Measurements from ENCODE around the gene PARP14.

GRCh38 chr3:122745369-122746021 is 64.9 kb downstream of the PARP14 start:
- TF ChIP-seq CTCF (IDR thresholded peaks at IDR 0.05; ENCODE audit: poor library complexity) = no peak
- TF ChIP-seq EZH2 (IDR thresholded peaks at IDR 0.05; ENCODE audit: borderline replicate concordance) = no peak

Measured in hepatocyte (in vitro differentiated cells).